Measurements from ENCODE around the gene DRGX. TPM values are rescaled to one million over a fixed set of nuclear protein-coding genes. Genes with fewer than 3 reads are reported as not detected.

The DRGX gene
- total and polyA plus RNA-seq, 2 donors (not counting 3 experiments of a cell fraction or from before 2014, with no cell fraction given): not detected

GRCh38 chr10:49389361-49389933, 6.4 kb downstream of the DRGX start:
- intact Hi-C loops (cut with micrococcal nuclease) (no loop called here), dilution Hi-C loops (cut with MboI; ENCODE audit: extremely low pct_ligation_motif_present, low sequenced_read_pairs) (no loop called here)
- DNase-seq (ENCODE audit: low read depth, low spot score) (no peak), FAIRE-seq (no peak)
- Histone ChIP-seq H3K36me3 (ENCODE audit: control insufficient read depth in 2 of 2, extremely low read depth in 1 of 2, insufficient read depth in 2 of 2, low read length in 2 of 2) (no peaks in the 10 kb centered on the region), H3K9me3 (replicated peaks; ENCODE audit: control insufficient read depth, insufficient read depth, low read length) (no peaks in the 10 kb centered on the region), H3K27ac (ENCODE audit: insufficient read depth, low read depth, low read length) (no peak overlapping the region), H3K9me1 (replicated peaks; ENCODE audit: control insufficient read depth, extremely low read depth, insufficient read depth, low read length) (no peaks in the 10 kb centered on the region), H4K20me1 (replicated peaks; ENCODE audit: control insufficient read depth, extremely low read depth, insufficient read depth, low read length) (no peaks in the 10 kb centered on the region), H3K79me2 (ENCODE audit: control insufficient read depth, insufficient read depth, low read length) (no peaks in the 10 kb centered on the region), H3K9ac (replicated peaks; ENCODE audit: extremely low read depth, insufficient read depth, low read length) (no peak overlapping the region), H2AFZ (ENCODE audit: low read depth, low read length) (no peak overlapping the region), H3K4me2 (ENCODE audit: insufficient read depth, low read length) (no peak overlapping the region), H3K27me3 (ENCODE audit: control insufficient read depth in 2 of 2, insufficient read depth in 2 of 2, low read length in 2 of 2) (peaks cover 10 to 28% of the 10 kb centered on the region in 2 experiments), H3K4me3 (replicated peaks in 1 of 3; ENCODE audit: insufficient read depth in 1 of 3, low read depth in 1 of 3, low read length in 3 of 3) (no peak overlapping the region), H3K4me1 (ENCODE audit: control insufficient read depth, extremely low read depth, insufficient read depth, low read length) (no peaks in the 10 kb centered on the region)
- CTCF ChIA-PET: interaction anchor here (0.8 to 1.9 kb wide), 3 partner anchors 9 to 18 kb away, joined by 3 to 4 read pairs (median 3); no protein-coding TSS in a partner anchor
- no TSS peak for BruUV-seq (replicated peaks)
- POLR2A ChIA-PET: no interaction called here
- no peak for TF ChIP-seq GATA2 (IDR thresholded peaks at IDR 0.05; ENCODE audit: insufficient read depth, insufficient read length, low read depth, low read length)
- TF ChIP-seq, protein P1, sequence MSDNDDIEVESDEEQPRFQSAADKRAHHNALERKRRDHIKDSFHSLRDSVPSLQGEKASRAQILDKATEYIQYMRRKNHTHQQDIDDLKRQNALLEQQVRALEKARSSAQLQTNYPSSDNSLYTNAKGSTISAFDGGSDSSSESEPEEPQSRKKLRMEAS (IDR thresholded peaks at IDR 0.05; ENCODE audit: insufficient read depth, insufficient read length): no peak
- no peak for TF ChIP-seq FOS (IDR thresholded peaks at IDR 0.05; ENCODE audit: borderline replicate concordance, insufficient read depth, low read length)
- TF ChIP-seq JUN (IDR thresholded peaks at IDR 0.05; ENCODE audit: borderline replicate concordance, insufficient read depth, insufficient read length, low read depth): no peak
- no peak for TF ChIP-seq POLR2A (IDR thresholded peaks at IDR 0.05; ENCODE audit: low read depth, low read length)
- no peak for TF ChIP-seq MYC (IDR thresholded peaks at IDR 0.05; ENCODE audit: low read depth, low read length)

GRCh38 chr10:49388161-49388560, 7.7 kb downstream of the DRGX start:
- no TSS peak for BruUV-seq (replicated peaks)
- FAIRE-seq: no peak
- ChIA-PET POLR2A (no interaction called here), CTCF (interaction anchor here (1.1 kb wide), 1 partner anchor 19 kb away, joined by 3 read pairs; no protein-coding TSS in a partner anchor)
- H3K79me2 ChIP-seq (ENCODE audit: control insufficient read depth, insufficient read depth, low read length): no peaks in the 10 kb centered on the region
- no peak overlapping the region for H3K9ac ChIP-seq (replicated peaks; ENCODE audit: extremely low read depth, insufficient read depth, low read length)
- no peak overlapping the region for H3K4me3 ChIP-seq (replicated peaks in 1 of 3; ENCODE audit: insufficient read depth in 1 of 3, low read depth in 1 of 3, low read length in 3 of 3)
- H3K27ac ChIP-seq (ENCODE audit: insufficient read depth, low read depth, low read length): no peak overlapping the region
- intact Hi-C loops (cut with micrococcal nuclease) (no loop called here), dilution Hi-C loops (cut with MboI; ENCODE audit: extremely low pct_ligation_motif_present, low sequenced_read_pairs) (no loop called here)
- DNase-seq (ENCODE audit: low read depth, low spot score): no peak
- no peaks in the 10 kb centered on the region for H3K9me1 ChIP-seq (replicated peaks; ENCODE audit: control insufficient read depth, extremely low read depth, insufficient read depth, low read length)
- H3K9me3 ChIP-seq (replicated peaks; ENCODE audit: control insufficient read depth, insufficient read depth, low read length): no peaks in the 10 kb centered on the region
- H3K4me1 ChIP-seq (ENCODE audit: control insufficient read depth, extremely low read depth, insufficient read depth, low read length): no peaks in the 10 kb centered on the region
- H3K27me3 ChIP-seq (ENCODE audit: control insufficient read depth in 2 of 2, insufficient read depth in 2 of 2, low read length in 2 of 2): peaks cover 0 to 15% of the 10 kb centered on the region in 2 experiments
- H3K4me2 ChIP-seq (ENCODE audit: insufficient read depth, low read length): no peak overlapping the region
- TF ChIP-seq FOS (IDR thresholded peaks at IDR 0.05; ENCODE audit: borderline replicate concordance, insufficient read depth, low read length): no peak
- TF ChIP-seq, protein P1 (IDR thresholded peaks at IDR 0.05; ENCODE audit: insufficient read depth, insufficient read length): no peak
- TF ChIP-seq EZH2 (IDR thresholded peaks at IDR 0.05; ENCODE audit: borderline replicate concordance, low read depth, low read length, severe bottlenecking): no peak
- no peak for TF ChIP-seq POLR2A (IDR thresholded peaks at IDR 0.05; ENCODE audit: low read depth, low read length)
- no peak for TF ChIP-seq MYC (IDR thresholded peaks at IDR 0.05; ENCODE audit: low read depth, low read length)
- no peak for TF ChIP-seq POLR2AphosphoS5 (IDR thresholded peaks at IDR 0.05; ENCODE audit: insufficient read depth, low read depth, low read length)
- TF ChIP-seq GATA2 (IDR thresholded peaks at IDR 0.05; ENCODE audit: insufficient read depth, insufficient read length, low read depth, low read length): no peak
- TF ChIP-seq, protein P2, sequence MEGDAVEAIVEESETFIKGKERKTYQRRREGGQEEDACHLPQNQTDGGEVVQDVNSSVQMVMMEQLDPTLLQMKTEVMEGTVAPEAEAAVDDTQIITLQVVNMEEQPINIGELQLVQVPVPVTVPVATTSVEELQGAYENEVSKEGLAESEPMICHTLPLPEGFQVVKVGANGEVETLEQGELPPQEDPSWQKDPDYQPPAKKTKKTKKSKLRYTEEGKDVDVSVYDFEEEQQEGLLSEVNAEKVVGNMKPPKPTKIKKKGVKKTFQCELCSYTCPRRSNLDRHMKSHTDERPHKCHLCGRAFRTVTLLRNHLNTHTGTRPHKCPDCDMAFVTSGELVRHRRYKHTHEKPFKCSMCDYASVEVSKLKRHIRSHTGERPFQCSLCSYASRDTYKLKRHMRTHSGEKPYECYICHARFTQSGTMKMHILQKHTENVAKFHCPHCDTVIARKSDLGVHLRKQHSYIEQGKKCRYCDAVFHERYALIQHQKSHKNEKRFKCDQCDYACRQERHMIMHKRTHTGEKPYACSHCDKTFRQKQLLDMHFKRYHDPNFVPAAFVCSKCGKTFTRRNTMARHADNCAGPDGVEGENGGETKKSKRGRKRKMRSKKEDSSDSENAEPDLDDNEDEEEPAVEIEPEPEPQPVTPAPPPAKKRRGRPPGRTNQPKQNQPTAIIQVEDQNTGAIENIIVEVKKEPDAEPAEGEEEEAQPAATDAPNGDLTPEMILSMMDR (IDR thresholded peaks at IDR 0.05; ENCODE audit: extremely low read depth in 1 of 2, insufficient read depth in 1 of 2, low read depth in 1 of 2, low read length in 2 of 2): no peak
- no peak for TF ChIP-seq JUN (IDR thresholded peaks at IDR 0.05; ENCODE audit: borderline replicate concordance, insufficient read depth, insufficient read length, low read depth)
- no peaks in the 10 kb centered on the region for H4K20me1 ChIP-seq (replicated peaks; ENCODE audit: control insufficient read depth, extremely low read depth, insufficient read depth, low read length)
- H3K36me3 ChIP-seq (ENCODE audit: control insufficient read depth in 2 of 2, extremely low read depth in 1 of 2, insufficient read depth in 2 of 2, low read length in 2 of 2): no peaks in the 10 kb centered on the region
- H2AFZ ChIP-seq (ENCODE audit: low read depth, low read length): no peak overlapping the region

Measured in endothelial cell of umbilical vein (primary cell).